ENCODE measurements around the gene ZNF219.

DNA sequence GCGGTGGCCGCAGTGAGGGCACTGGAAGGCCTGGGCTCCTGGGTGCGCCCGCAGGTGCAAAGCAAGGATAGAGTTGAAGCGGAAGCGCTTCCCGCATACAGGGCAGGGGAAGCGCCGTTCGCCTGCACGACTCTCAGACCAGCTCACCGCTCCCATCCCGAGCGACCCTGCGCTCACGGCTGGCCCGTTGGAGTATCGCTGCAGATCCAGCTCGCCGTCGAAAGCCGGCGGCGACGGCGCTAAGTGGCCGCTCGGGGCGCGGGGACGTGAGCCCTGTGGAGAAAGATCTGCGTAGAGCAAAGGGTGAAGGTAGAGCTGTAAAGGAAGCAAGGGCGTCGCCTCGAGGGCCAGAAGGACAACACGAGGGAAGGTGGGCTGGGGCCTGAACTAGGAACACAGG is 5.4 kb downstream of the ZNF219 start:
- TF ChIP-seq CTCF (CRISPR knock-in tag; IDR thresholded peaks at IDR 0.05) (no peak), YY1 (IDR thresholded peaks at IDR 0.05; ENCODE audit: insufficient read depth, insufficient replicate concordance, low read depth, low read length) (no peak), NR2F1 (CRISPR knock-in tag; IDR thresholded peaks at IDR 0.05) (no peak), CREM (IDR thresholded peaks at IDR 0.05) (no peak), CREM (CRISPR knock-in tag; IDR thresholded peaks at IDR 0.05) (no peak), CBX5 (CRISPR knock-in tag; IDR thresholded peaks at IDR 0.05; ENCODE audit: borderline replicate concordance) (no peak), POLR2A (IDR thresholded peaks at IDR 0.05; ENCODE audit: insufficient read depth in 1 of 2, low read depth in 2 of 2, low read length in 2 of 2) (no peak), GMEB2 (CRISPR knock-in tag; IDR thresholded peaks at IDR 0.05; ENCODE audit: low read depth) (no peak), POLR2AphosphoS5 (IDR thresholded peaks at IDR 0.05; ENCODE audit: low read depth, low read length) (no peak)
- TF ChIP-seq, protein P1, sequence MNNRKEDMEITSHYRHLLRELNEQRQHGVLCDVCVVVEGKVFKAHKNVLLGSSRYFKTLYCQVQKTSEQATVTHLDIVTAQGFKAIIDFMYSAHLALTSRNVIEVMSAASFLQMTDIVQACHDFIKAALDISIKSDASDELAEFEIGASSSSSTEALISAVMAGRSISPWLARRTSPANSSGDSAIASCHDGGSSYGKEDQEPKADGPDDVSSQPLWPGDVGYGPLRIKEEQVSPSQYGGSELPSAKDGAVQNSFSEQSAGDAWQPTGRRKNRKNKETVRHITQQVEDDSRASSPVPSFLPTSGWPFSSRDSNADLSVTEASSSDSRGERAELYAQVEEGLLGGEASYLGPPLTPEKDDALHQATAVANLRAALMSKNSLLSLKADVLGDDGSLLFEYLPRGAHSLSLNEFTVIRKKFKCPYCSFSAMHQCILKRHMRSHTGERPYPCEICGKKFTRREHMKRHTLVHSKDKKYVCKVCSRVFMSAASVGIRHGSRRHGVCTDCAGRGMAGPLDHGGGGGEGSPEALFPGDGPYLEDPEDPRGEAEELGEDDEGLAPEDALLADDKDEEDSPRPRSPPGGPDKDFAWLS (CRISPR knock-in tag; IDR thresholded peaks at IDR 0.05; ENCODE audit: borderline replicate concordance) = no peak
- TF ChIP-seq, protein P2, sequence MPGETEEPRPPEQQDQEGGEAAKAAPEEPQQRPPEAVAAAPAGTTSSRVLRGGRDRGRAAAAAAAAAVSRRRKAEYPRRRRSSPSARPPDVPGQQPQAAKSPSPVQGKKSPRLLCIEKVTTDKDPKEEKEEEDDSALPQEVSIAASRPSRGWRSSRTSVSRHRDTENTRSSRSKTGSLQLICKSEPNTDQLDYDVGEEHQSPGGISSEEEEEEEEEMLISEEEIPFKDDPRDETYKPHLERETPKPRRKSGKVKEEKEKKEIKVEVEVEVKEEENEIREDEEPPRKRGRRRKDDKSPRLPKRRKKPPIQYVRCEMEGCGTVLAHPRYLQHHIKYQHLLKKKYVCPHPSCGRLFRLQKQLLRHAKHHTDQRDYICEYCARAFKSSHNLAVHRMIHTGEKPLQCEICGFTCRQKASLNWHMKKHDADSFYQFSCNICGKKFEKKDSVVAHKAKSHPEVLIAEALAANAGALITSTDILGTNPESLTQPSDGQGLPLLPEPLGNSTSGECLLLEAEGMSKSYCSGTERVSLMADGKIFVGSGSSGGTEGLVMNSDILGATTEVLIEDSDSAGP (CRISPR knock-in tag; IDR thresholded peaks at IDR 0.05; ENCODE audit: borderline replicate concordance) = no peak
- TF ChIP-seq, protein P3, sequence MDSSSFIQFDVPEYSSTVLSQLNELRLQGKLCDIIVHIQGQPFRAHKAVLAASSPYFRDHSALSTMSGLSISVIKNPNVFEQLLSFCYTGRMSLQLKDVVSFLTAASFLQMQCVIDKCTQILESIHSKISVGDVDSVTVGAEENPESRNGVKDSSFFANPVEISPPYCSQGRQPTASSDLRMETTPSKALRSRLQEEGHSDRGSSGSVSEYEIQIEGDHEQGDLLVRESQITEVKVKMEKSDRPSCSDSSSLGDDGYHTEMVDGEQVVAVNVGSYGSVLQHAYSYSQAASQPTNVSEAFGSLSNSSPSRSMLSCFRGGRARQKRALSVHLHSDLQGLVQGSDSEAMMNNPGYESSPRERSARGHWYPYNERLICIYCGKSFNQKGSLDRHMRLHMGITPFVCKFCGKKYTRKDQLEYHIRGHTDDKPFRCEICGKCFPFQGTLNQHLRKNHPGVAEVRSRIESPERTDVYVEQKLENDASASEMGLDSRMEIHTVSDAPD (CRISPR knock-in tag; IDR thresholded peaks at IDR 0.05) = no peak

Measured in HepG2 (cell line).